Measurements from ENCODE around the gene HES5.

- TF ChIP-seq POLR2AphosphoS5 (IDR thresholded peaks at IDR 0.05), result no peak
- no peak for TF ChIP-seq CTCF (IDR thresholded peaks at IDR 0.05)
These were observed 33.1 kb upstream of the HES5 start for GRCh38 chr1:2563205-2563604.

All from gastroesophageal sphincter (tissue), 3 donors.